HG02642 (cell line): Measurements from ENCODE around the gene ZIC1.

Experiments used
- ATAC-seq: cut with Tn5 transposase; IDR thresholded peaks from one replicate; pipeline ENCODE4 v1.9.1; 2021; ENCODE audit warnings: mild to moderate bottlenecking; ENCODE audit not compliant: unreplicated experiment, poor library complexity

The ZIC1 gene

GRCh38 chr3:147379651-147380050 lies 29.5 kb upstream of the ZIC1 start:
- ATAC-seq, result no peak

DNA sequence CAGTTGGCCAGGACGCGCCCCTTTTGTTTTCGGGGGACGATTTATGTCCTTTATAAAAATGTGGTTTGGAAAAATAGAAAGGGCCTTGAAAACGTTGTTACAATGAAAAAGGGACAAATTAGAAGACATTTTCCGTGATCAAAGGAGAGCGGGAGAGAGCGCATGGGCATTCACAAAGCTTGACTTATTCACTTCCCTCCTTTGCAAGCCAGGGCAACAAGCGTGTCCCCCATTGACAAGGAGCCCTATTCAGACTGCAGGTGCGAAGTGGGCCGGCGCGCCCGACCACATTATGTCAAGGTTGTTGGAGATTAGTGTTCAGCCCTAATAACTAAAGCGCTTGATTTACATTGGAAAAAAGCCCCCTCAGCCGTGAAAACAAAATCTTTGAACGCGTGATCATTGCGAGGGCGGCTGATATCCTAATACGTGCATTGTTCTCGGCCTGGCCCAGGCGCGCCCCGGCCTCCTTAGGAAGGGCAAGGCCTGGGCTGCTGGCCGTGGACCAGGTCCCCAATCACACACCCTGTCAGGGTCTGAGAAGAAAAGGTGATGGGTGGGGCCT lies 28.7 kb upstream of the ZIC1 start:
- no peak for ATAC-seq

GRCh38 chr3:147380977-147381376 lies 28.2 kb upstream of the ZIC1 start:
- ATAC-seq, result no peak

DNA sequence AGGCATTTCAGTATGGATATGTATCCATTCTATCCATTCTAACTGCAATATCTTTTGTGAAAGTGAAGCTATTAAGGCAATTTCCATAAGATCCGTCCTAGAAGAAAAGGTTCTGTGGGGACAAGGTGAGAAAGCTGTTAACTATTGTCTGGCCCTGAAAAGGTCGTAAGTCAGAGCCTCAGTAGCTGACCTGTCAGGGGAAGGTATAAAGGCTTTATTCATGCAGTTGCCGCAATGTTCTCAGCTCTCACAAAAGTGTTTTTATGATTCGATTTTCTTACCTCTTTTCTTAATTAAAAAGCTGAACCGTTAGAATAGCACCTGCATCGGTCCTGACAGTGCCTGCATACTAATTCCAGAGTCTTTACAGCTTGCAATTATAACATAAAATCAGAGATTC lies 27.6 kb upstream of the ZIC1 start:
- ATAC-seq, result no peak

DNA sequence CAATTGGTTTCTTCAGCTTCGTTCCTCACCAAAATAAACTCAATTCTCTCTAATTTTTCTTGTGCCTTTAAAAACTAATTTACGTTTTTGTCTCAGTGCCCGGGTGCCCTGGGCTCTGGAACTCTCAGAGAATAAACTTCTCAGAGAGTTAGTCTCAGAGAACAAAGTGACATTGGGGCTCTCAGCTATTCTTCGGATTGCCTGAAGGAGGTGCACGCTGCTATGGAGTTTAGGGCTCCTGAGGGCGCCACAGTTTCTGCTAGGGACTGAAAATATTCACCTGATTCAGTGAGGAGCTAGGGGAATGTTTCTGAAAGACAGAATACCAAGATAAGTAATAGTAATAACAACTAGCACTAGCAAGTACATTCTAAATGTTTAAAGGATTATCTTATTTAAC lies 25.5 kb upstream of the ZIC1 start:
- ATAC-seq, result no peak

DNA sequence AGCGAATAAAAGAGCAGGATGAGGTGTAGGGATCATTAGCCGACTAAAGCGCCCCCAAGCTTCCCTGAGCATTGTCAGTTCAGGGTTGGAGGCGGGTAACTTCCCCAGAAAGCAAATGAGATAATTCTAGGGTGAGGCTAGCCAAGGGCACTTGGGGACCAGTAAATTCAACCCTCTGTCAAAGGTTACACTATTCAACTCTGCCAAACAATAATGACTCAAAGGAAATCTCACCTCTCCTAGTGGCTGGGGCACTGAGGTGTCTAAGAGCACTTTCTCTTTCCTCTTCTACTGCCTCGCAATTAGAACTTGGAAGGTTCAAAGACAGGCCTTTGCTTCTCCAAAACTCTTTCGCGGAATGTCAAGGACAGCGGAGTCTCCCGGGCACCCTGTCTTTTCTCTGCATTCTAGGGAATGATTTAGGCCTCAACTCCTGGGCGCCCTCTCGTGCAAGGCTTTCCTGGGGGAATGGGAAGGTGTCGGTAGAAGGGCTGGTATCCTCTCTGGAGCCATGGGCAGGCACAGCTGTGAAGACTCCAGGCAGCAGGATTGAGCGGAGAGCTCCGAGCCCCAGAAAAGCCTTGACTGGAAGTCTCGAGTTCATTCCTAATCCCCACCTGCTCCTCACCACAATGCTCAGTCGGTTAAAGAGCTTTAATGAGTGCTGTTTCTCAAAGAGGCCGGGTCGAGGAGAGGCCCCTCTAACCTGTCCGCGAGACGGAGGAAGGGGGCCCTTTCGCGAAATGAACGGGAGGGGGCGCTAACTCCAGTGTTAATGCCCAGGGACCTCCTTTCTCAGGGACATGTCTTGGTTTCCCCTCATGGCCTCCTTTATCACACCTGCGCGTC lies 24.7 kb upstream of the ZIC1 start:
- ATAC-seq, result no peak

DNA sequence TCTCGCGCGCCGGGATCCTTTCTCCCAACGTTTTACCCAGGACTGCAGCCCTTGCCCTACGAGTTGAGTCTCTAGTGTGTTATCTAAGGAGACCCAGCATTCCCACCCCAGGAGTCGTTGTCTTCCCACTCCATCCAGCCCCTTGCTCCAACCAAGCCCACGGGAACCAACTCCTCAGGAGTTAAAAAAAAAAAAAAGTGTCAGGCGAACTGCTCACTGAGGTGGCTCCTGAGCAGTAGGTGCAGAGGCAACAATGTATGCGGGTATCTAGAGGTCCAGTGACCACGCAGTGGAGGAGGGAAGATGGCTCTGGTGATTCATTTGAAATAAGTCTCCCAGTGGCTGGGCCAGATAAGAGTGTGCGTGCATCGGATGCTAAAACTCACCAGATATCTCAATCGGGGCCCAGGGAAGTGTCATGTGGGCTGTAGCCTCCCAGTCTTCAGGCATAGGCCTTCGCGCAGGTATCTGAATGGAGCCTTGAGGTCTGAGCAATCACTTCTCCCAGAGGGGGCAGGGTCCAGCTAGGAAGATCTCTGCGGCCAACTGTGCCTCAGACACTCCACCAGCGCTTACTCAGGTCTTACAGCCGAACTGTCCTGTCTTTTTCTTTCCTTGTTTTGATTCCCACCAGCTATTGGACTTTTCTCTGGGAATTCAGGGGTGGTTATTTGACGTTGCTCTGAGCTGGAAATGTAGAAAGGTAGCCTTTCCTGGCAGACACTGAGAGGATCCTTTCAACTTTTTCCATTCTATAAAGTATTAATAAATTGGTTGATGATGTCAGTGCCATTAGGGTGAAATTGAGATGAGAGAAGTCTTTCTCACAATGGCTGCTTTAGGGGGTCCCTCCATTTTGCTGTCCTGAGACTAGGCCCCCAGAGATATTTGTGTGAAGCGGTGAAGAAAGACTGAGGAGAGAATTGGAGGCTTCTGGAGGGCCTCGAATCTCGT lies 23.8 kb upstream of the ZIC1 start:
- ATAC-seq, result no peak

- no peak for ATAC-seq
These were observed 21.8 kb upstream of the ZIC1 start for GRCh38 chr3:147387291-147387884.

DNA sequence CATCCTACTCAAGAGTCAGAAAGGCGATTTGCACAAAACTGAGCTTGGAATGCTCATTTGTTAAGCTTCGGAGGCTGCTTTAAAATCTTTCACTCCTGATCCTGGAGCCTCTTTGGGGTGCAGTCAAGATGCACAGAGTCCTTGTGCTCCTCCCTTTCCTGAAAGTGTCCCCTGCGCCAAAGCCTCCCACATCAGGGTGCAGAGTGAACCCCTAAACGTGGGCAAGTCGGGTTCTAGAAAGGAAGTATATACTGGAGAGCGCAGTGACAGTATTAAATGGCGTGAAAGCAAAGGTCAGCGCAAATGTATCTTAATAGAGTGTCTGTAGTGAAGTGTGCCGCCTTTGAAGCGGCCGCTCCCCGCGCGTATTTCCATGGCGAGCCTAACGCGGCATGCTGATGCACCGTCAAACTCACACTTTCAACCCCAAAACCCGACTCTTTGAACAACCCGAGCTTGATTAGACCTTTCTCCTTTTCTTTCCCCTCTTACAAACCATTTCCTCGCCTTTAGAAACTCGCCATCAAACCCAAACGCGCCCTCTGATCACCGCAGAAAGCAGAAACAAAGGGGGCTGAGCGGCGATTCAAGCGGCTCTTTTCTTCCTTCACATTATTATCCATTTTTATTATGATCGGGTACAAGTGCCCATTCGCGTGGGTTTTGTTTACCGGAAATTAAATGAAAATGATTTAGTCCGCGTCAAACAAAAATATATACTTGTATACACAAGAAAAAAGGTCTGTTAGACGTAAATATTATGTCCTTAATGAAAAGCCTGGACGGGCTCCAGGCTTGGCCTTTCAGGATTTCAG lies 21.1 kb upstream of the ZIC1 start:
- ATAC-seq, result no peak

- ATAC-seq, result no peak
These were observed 20.2 kb upstream of the ZIC1 start for GRCh38 chr3:147388700-147389580.

DNA sequence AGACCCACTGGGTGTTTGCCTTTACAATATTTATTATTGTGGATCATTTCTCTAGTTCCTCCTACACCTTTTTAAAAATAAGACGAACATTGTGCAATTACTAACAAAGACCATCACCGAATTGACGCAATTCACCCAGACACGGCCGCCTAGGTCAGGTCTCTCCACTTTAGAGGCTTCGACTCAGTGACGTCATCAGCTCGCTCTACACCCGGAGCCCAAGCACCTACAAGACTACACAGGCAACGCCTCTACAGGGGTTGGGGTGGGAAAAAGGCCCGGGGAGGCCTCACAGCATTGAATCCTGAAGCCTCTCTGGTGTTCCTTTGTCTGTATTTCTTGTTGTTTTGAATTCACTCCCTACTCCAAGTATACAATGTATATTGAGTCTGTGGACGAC lies 19.4 kb upstream of the ZIC1 start:
- no peak for ATAC-seq

DNA sequence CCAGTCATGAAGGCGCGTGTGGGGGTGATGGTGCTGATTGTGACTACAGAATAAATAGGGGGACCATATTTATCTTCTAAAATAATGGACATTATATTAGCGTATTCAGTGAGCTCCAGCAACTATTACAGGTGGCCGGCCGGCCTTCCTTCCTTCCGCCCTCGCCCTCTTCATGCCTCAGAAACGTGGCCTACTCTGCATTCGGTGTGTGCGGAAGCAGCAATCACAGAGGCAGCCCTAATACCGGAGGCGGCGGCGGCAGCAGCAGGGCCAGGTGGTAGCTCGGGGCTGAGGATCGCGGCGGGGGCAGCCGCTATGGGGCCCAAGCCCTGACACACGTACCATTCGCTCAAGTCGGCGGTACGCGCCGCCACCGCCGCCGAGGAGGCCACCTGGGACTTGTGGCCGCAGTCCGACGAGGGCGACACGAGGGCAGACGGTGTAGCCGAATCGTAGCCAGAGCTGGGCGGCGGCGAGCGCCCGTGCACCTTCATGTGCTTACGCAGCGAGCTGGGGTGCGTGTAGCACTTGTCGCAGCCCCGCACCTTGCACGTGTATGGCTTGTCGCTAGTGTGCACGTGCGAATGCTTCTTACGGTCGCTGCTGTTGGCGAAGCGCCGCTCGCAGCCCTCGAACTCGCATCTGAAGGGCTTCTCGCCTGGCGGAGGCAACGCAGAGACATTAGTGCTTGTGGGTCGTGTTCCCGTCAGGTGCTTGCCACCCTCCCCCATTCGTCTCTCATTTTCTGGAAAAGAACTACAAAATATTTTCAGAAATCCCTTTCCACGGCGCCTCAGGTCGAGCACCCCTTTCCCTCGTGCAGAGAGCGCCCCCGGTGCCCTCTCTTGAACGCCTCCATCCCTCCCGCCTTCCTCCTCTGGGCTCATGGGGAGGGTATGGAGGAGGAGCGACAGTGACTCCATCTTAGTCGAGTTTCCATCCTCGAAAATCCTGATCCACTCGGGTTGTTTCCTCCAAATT lies 18.3 kb upstream of the ZIC1 start:
- ATAC-seq, result no peak

- ATAC-seq, result no peak
These were observed 17.2 kb upstream of the ZIC1 start for GRCh38 chr3:147391781-147392624.

DNA sequence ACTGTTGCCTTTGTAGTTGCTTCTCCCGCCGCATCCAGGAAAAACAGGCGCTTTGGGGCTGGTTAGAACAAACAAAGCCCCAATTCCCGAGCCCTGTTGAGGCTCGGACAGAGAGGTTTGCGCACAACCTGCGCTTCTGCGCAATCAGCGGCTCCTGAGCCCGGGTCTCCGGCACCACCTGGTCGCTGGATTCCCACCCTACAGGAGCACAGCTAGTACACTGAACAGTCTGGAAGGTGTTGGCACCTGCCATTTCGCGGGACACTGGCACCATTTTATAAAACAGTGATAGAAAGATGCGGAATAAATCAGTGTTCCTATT lies 16.6 kb upstream of the ZIC1 start:
- ATAC-seq, result no peak

DNA sequence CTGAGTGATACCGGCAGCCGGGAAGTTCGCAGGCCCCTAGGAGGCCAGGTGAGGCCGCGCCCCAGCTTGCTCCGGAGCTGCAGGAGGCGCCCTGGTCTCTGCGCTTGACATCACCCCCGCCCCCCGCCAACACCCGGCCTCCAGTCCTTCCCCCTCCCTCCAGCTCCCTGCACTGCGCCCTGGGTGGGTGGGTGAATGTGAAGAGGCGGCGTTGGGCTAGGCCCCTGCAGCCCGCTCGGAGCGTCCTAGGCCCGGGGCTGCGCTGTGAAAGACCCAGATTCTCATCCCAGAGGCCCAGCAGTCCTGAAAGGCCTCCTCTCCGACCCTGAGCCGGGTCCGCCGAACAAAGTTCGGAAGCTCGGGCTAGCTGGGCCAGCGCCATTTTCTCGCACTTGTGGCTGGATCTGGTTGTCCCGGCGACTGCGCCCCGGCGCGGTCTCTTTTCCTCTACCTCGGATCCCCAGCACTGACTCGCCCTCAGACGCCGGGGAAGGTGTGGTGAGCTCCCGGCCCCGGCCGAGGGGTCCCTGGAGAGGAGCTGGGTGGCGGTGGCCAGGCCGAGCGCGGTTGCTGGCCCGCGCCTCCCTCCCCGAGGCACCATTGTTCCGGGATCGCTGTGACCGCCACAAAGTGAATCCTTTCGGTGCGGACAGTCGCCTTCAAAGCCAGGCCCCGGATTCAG lies 15.8 kb upstream of the ZIC1 start:
- no peak for ATAC-seq
